Keratinocyte (primary cell): ENCODE measurements around the gene FAM124A.

Experiments
- EZH2 ChIP-seq: IDR thresholded peaks from one replicate; pipeline ENCODE4 v1.6.1; 2012; ENCODE audit warnings: inconsistent platforms, mild to moderate bottlenecking, low read length, moderate library complexity
- TF ChIP-seq, protein P1 (sequence below), 3 experiments: IDR thresholded peaks in 1 of 3; conservative IDR thresholded peaks in 1 of 3; optimal IDR thresholded peaks in 1 of 3; 2 replicates in 2 of 3; 3 replicates in 1 of 3; pipeline versions ENCODE3 to v1.5.1; 2011; ENCODE audit warnings: low read length in 3 of 3, mild to moderate bottlenecking in 3 of 3, moderate library complexity in 2 of 3, control low read depth in 1 of 3, inconsistent platforms in 1 of 3; ENCODE audit not compliant: insufficient read depth in 2 of 3; ENCODE audit errors: extremely low read depth in 1 of 3

DNA sequence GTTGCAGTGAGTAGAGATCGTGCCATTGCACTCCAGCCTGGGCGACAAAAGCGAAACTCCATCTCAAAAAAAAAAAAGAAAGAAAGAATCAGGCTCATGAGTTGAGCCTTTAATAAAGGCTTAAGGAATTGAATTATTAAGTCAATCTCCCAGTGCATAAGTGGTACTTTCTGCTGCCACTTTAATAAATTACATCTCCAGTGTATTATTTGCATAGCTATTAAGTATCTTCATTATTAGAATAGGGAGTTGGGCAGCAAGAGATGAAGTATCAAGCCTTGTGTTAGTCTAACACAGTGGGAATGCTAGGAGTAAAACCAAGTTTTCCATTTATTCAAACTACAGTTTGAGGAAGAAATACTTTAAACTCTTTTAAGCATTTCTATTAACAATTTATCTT is 15.6 kb upstream of the FAM124A start:
- TF ChIP-seq, protein P1, sequence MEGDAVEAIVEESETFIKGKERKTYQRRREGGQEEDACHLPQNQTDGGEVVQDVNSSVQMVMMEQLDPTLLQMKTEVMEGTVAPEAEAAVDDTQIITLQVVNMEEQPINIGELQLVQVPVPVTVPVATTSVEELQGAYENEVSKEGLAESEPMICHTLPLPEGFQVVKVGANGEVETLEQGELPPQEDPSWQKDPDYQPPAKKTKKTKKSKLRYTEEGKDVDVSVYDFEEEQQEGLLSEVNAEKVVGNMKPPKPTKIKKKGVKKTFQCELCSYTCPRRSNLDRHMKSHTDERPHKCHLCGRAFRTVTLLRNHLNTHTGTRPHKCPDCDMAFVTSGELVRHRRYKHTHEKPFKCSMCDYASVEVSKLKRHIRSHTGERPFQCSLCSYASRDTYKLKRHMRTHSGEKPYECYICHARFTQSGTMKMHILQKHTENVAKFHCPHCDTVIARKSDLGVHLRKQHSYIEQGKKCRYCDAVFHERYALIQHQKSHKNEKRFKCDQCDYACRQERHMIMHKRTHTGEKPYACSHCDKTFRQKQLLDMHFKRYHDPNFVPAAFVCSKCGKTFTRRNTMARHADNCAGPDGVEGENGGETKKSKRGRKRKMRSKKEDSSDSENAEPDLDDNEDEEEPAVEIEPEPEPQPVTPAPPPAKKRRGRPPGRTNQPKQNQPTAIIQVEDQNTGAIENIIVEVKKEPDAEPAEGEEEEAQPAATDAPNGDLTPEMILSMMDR (optimal IDR thresholded peaks at IDR 0.05 in 1 of 3, IDR thresholded peaks at IDR 0.05 in 1 of 3, conservative IDR thresholded peaks at IDR 0.05 in 1 of 3; ENCODE audit: extremely low read depth in 1 of 3, insufficient read depth in 2 of 3, low read length in 3 of 3) = no peak
- no peak for TF ChIP-seq EZH2
